ENCODE results near the gene COL24A1.

The COL24A1 gene

GRCh38 chr1:85911742-85912141 lies 244.8 kb downstream of the COL24A1 start:
- Histone ChIP-seq H3K79me2 (ENCODE audit: insufficient read depth, low read length) (no peaks in the 10 kb centered on the region), H3K4me3 (ENCODE audit: low read depth in 1 of 2, low read length in 2 of 2) (no peak overlapping the region), H3K9ac (ENCODE audit: low read depth, low read length) (no peak overlapping the region), H3K27me3 (ENCODE audit: insufficient read depth, low read length, poor library complexity) (no peaks in the 10 kb centered on the region), H3K27ac (ENCODE audit: low read length) (no peak overlapping the region), H4K20me1 (ENCODE audit: insufficient read depth, low read length) (no peaks in the 10 kb centered on the region), H2AFZ (ENCODE audit: low read depth, low read length) (no peak overlapping the region), H3K4me1 (ENCODE audit: insufficient read depth, low read length) (no peaks in the 10 kb centered on the region), H3K9me3 (ENCODE audit: insufficient read depth, low read length, severe bottlenecking) (no peaks in the 10 kb centered on the region), H3K36me3 (ENCODE audit: insufficient read depth, low read length) (no peaks in the 10 kb centered on the region), H3K4me2 (ENCODE audit: insufficient read depth, low read length) (no peak overlapping the region)
- DNase-seq (no peak), ATAC-seq (ENCODE audit: insufficient read depth, low read depth) (no peak)
- TF ChIP-seq EZH2 (IDR thresholded peaks at IDR 0.05; ENCODE audit: borderline replicate concordance, low read depth, low read length, severe bottlenecking), result no peak
- TF ChIP-seq CTCF (IDR thresholded peaks at IDR 0.05; ENCODE audit: borderline replicate concordance, extremely low read depth, low read length, poor library complexity, severe bottlenecking), result peak; percentile 13

GRCh38 chr1:85900921-85901320 lies 255.7 kb downstream of the COL24A1 start:
- no peak overlapping the region for H3K27ac ChIP-seq (ENCODE audit: low read length)
- TF ChIP-seq CTCF (IDR thresholded peaks at IDR 0.05; ENCODE audit: borderline replicate concordance, extremely low read depth, low read length, poor library complexity, severe bottlenecking), result no peak
- TF ChIP-seq EZH2 (IDR thresholded peaks at IDR 0.05; ENCODE audit: borderline replicate concordance, low read depth, low read length, severe bottlenecking), result no peak
- H4K20me1 ChIP-seq (ENCODE audit: insufficient read depth, low read length), result no peaks in the 10 kb centered on the region
- no peaks in the 10 kb centered on the region for H3K79me2 ChIP-seq (ENCODE audit: insufficient read depth, low read length)
- ATAC-seq (ENCODE audit: insufficient read depth, low read depth), result no peak
- no peak overlapping the region for H2AFZ ChIP-seq (ENCODE audit: low read depth, low read length)
- H3K4me3 ChIP-seq (ENCODE audit: low read depth in 1 of 2, low read length in 2 of 2), result no peak overlapping the region
- no peak overlapping the region for H3K4me2 ChIP-seq (ENCODE audit: insufficient read depth, low read length)
- no peaks in the 10 kb centered on the region for H3K27me3 ChIP-seq (ENCODE audit: insufficient read depth, low read length, poor library complexity)
- H3K9ac ChIP-seq (ENCODE audit: low read depth, low read length), result no peak overlapping the region
- H3K36me3 ChIP-seq (ENCODE audit: insufficient read depth, low read length), result no peaks in the 10 kb centered on the region
- H3K4me1 ChIP-seq (ENCODE audit: insufficient read depth, low read length), result no peaks in the 10 kb centered on the region
- H3K9me3 ChIP-seq (ENCODE audit: insufficient read depth, low read length, severe bottlenecking), result no peaks in the 10 kb centered on the region
- no peak for DNase-seq

- Histone ChIP-seq H3K27me3 (ENCODE audit: insufficient read depth, low read length, poor library complexity) (no peaks in the 10 kb centered on the region), H3K4me2 (ENCODE audit: insufficient read depth, low read length) (no peak overlapping the region), H3K9ac (ENCODE audit: low read depth, low read length) (no peak overlapping the region), H3K36me3 (ENCODE audit: insufficient read depth, low read length) (no peaks in the 10 kb centered on the region), H3K9me3 (ENCODE audit: insufficient read depth, low read length, severe bottlenecking) (no peaks in the 10 kb centered on the region), H2AFZ (ENCODE audit: low read depth, low read length) (no peak overlapping the region), H4K20me1 (ENCODE audit: insufficient read depth, low read length) (no peaks in the 10 kb centered on the region), H3K4me3 (ENCODE audit: low read depth in 1 of 2, low read length in 2 of 2) (no peak overlapping the region), H3K27ac (ENCODE audit: low read length) (no peak overlapping the region), H3K4me1 (ENCODE audit: insufficient read depth, low read length) (no peaks in the 10 kb centered on the region), H3K79me2 (ENCODE audit: insufficient read depth, low read length) (no peaks in the 10 kb centered on the region)
- DNase-seq (no peak), ATAC-seq (ENCODE audit: insufficient read depth, low read depth) (no peak)
- TF ChIP-seq EZH2 (IDR thresholded peaks at IDR 0.05; ENCODE audit: borderline replicate concordance, low read depth, low read length, severe bottlenecking), result no peak
- no peak for TF ChIP-seq CTCF (IDR thresholded peaks at IDR 0.05; ENCODE audit: borderline replicate concordance, extremely low read depth, low read length, poor library complexity, severe bottlenecking)
Observed at GRCh38 chr1:85898861-85899260, 257.7 kb downstream of the COL24A1 start.

GRCh38 chr1:85894651-85895050 lies 261.9 kb downstream of the COL24A1 start:
- no peak overlapping the region for H3K27ac ChIP-seq (ENCODE audit: low read length)
- H3K9me3 ChIP-seq (ENCODE audit: insufficient read depth, low read length, severe bottlenecking), result no peaks in the 10 kb centered on the region
- no peaks in the 10 kb centered on the region for H3K4me1 ChIP-seq (ENCODE audit: insufficient read depth, low read length)
- H3K4me3 ChIP-seq (ENCODE audit: low read depth in 1 of 2, low read length in 2 of 2), result no peak overlapping the region
- DNase-seq (peak; percentile 15), ATAC-seq (ENCODE audit: insufficient read depth, low read depth) (no peak)
- no peaks in the 10 kb centered on the region for H3K27me3 ChIP-seq (ENCODE audit: insufficient read depth, low read length, poor library complexity)
- no peak overlapping the region for H2AFZ ChIP-seq (ENCODE audit: low read depth, low read length)
- no peak overlapping the region for H3K4me2 ChIP-seq (ENCODE audit: insufficient read depth, low read length)
- no peaks in the 10 kb centered on the region for H3K79me2 ChIP-seq (ENCODE audit: insufficient read depth, low read length)
- TF ChIP-seq EZH2 (IDR thresholded peaks at IDR 0.05; ENCODE audit: borderline replicate concordance, low read depth, low read length, severe bottlenecking), result no peak
- TF ChIP-seq CTCF (IDR thresholded peaks at IDR 0.05; ENCODE audit: borderline replicate concordance, extremely low read depth, low read length, poor library complexity, severe bottlenecking), result peak; percentile 44
- no peak overlapping the region for H3K9ac ChIP-seq (ENCODE audit: low read depth, low read length)
- H4K20me1 ChIP-seq (ENCODE audit: insufficient read depth, low read length), result no peaks in the 10 kb centered on the region
- H3K36me3 ChIP-seq (ENCODE audit: insufficient read depth, low read length), result no peaks in the 10 kb centered on the region
